ENCODE results near the gene RBM20.
"Not testable (repeated sequence)": the region's sequence is repeated elsewhere in the genome, so short reads cannot be mapped to it uniquely, and the experiment has no call there.

The RBM20 gene

GRCh38 chr10:110609605-110610004, 34.5 kb upstream of the RBM20 start:
- Histone ChIP-seq H3K27me3 (replicated peaks) (no peaks in the 10 kb centered on the region), H3K4me3 (ENCODE audit: low read depth, low read length) (no peak overlapping the region), H3K27ac (no peak overlapping the region), H3K36me3 (replicated peaks) (no peaks in the 10 kb centered on the region)
- in situ Hi-C loops (cut with HindIII; ENCODE audit: low pct_ligation_motif_present, low sequenced_read_pairs), result no loop called here
- DNase-seq, result no peak
- TF ChIP-seq, protein P1, sequence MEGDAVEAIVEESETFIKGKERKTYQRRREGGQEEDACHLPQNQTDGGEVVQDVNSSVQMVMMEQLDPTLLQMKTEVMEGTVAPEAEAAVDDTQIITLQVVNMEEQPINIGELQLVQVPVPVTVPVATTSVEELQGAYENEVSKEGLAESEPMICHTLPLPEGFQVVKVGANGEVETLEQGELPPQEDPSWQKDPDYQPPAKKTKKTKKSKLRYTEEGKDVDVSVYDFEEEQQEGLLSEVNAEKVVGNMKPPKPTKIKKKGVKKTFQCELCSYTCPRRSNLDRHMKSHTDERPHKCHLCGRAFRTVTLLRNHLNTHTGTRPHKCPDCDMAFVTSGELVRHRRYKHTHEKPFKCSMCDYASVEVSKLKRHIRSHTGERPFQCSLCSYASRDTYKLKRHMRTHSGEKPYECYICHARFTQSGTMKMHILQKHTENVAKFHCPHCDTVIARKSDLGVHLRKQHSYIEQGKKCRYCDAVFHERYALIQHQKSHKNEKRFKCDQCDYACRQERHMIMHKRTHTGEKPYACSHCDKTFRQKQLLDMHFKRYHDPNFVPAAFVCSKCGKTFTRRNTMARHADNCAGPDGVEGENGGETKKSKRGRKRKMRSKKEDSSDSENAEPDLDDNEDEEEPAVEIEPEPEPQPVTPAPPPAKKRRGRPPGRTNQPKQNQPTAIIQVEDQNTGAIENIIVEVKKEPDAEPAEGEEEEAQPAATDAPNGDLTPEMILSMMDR (IDR thresholded peaks at IDR 0.05; ENCODE audit: low read depth, low read length, missing control alignments), result peak; percentile 15

GRCh38 chr10:110610308-110610774, 33.8 kb upstream of the RBM20 start:
- no peaks in the 10 kb centered on the region for H3K27me3 ChIP-seq (replicated peaks)

DNA sequence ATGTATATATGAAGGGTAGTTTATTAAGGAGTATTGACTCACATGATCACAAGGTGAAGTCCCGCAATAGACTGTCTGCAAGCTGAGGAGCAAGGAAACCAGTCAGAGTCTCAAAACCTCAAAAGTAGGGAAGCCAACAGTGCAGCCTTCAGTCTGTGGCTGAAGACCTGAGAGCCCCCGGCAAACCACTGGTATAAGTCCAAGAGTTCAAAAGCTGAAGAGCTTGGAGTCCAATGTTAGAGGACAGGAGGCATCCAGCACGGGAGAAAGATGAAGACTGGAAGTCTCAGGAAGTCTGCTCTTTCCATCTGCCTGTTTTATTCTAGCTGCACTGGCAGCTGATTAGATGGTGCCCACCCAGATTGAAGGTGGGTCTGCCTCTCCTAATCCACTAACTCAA, 33.4 kb upstream of the RBM20 start:
- DNase-seq; H3K27ac ChIP-seq; in situ Hi-C loops (cut with HindIII; ENCODE audit: low pct_ligation_motif_present, low sequenced_read_pairs); H3K36me3 ChIP-seq (replicated peaks); H3K4me3 ChIP-seq (ENCODE audit: low read depth, low read length); H3K27me3 ChIP-seq (replicated peaks): not testable (repeated sequence)

More at GRCh38 chr10:110610308-110610774, 33.8 kb upstream of the RBM20 start:
- Histone ChIP-seq H3K27ac (no peak overlapping the region), H3K4me3 (ENCODE audit: low read depth, low read length) (no peak overlapping the region), H3K36me3 (replicated peaks) (no peaks in the 10 kb centered on the region)
- in situ Hi-C loops (cut with HindIII; ENCODE audit: low pct_ligation_motif_present, low sequenced_read_pairs), result no loop called here
- DNase-seq, result peak; percentile 38
- TF ChIP-seq, protein P1 (IDR thresholded peaks at IDR 0.05; ENCODE audit: low read depth, low read length, missing control alignments), result peak; percentile 91

DNA sequence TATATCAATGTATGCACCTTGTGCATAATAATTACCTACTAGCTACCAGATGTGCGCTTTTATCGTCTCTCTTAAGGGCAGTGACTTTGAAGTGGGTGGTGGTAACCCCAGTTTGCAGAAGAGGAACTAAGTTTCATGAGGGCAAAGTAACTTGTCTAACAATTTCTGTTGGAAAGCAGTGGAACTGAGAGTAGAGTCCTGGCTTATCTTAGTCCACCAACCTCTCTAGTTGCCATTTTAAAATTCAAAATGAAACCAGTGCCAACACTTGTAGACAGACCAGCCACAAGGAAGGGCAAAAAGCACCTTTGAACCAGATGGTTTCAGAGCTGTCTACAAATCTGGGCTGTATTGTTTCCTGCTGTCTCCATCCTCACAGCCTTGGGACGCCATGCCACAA, 32.0 kb upstream of the RBM20 start:
- no peaks in the 10 kb centered on the region for H3K36me3 ChIP-seq (replicated peaks)
- TF ChIP-seq, protein P1 (IDR thresholded peaks at IDR 0.05; ENCODE audit: low read depth, low read length, missing control alignments), result no peak
- no peaks in the 10 kb centered on the region for H3K27me3 ChIP-seq (replicated peaks)
- in situ Hi-C loops (cut with HindIII; ENCODE audit: low pct_ligation_motif_present, low sequenced_read_pairs), result no loop called here
- H3K4me3 ChIP-seq (ENCODE audit: low read depth, low read length), result no peak overlapping the region
- H3K27ac ChIP-seq, result no peak overlapping the region
- DNase-seq, result no peak

DNA sequence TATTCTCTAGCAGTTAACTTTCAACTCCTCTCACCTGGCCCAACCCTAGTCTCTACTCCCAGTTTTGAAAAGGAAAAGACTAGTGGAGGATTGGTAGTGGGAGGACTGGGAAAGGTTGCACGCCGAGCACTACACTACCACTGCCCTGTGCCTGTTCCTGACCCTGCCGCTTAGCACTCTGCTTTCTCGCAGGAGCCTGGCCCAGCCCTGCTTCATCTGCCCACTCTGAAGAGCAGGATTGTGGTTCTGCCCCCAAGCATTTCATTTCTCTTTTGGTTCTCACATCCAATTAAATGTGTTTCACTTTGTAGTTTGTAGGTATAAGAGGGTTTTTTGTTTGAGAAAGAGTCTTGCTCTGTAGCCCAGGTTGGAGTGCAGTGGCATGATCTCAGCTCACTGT, 31.5 kb upstream of the RBM20 start:
- no peak for DNase-seq
- H3K27ac ChIP-seq, result no peak overlapping the region
- no peak overlapping the region for H3K4me3 ChIP-seq (ENCODE audit: low read depth, low read length)
- H3K36me3 ChIP-seq (replicated peaks), result no peaks in the 10 kb centered on the region
- TF ChIP-seq, protein P1 (IDR thresholded peaks at IDR 0.05; ENCODE audit: low read depth, low read length, missing control alignments), result no peak
- in situ Hi-C loops (cut with HindIII; ENCODE audit: low pct_ligation_motif_present, low sequenced_read_pairs), result no loop called here
- H3K27me3 ChIP-seq (replicated peaks), result no peaks in the 10 kb centered on the region

- TF ChIP-seq, protein P1 (IDR thresholded peaks at IDR 0.05; ENCODE audit: low read depth, low read length, missing control alignments), result peak; percentile 3
- in situ Hi-C loops (cut with HindIII; ENCODE audit: low pct_ligation_motif_present, low sequenced_read_pairs), result no loop called here
- H3K27me3 ChIP-seq (replicated peaks), result no peaks in the 10 kb centered on the region
- H3K27ac ChIP-seq, result no peak overlapping the region
- no peak for DNase-seq
- H3K36me3 ChIP-seq (replicated peaks), result no peaks in the 10 kb centered on the region
- H3K4me3 ChIP-seq (ENCODE audit: low read depth, low read length), result no peak overlapping the region
Observed at GRCh38 chr10:110613341-110613995, 30.7 kb upstream of the RBM20 start.

Data from brain microvascular endothelial cell (primary cell).